GM12875 (cell line): ENCODE results near the gene KRT5.
"Not testable (repeated sequence)": the region's sequence is repeated elsewhere in the genome, so short reads cannot be mapped to it uniquely, and the experiment has no call there.

ENCODE experiments used
- H3K4me3 ChIP-seq: one replicate; pipeline ENCODE4 v1.5.1; 2011; ENCODE audit warnings: low read depth, low read length, control low read depth
- TF ChIP-seq, protein P1 (sequence below): IDR thresholded peaks from 2 replicates; pipeline ENCODE4 v1.5.1; 2011; ENCODE audit warnings: low read depth, mild to moderate bottlenecking, control low read depth, inconsistent platforms, low read length, moderate library complexity, borderline replicate concordance; ENCODE audit not compliant: insufficient read depth

KRT5 gene

DNA sequence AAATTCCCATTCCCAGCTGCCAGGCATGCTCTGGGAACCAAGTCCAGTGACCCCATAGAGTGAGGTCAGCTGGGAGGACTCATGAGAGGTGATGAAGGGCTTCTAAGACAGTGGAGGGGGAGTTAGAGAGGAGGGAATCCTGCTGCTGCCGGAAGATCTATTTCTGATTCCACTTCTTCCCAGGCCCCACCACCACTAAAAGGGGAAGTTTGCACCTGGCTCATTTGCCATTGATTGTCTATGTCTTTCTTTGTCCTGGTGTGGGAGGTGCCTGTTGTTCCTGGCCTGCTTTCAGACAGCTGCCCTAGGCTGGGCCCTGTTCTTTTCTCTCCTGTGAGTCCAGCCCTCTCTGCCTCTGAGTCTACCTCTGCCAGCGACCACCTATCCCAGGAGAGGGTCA lies 24.1 kb downstream of the KRT5 start:
- H3K4me3 ChIP-seq, result no peak overlapping the region
- TF ChIP-seq, protein P1, sequence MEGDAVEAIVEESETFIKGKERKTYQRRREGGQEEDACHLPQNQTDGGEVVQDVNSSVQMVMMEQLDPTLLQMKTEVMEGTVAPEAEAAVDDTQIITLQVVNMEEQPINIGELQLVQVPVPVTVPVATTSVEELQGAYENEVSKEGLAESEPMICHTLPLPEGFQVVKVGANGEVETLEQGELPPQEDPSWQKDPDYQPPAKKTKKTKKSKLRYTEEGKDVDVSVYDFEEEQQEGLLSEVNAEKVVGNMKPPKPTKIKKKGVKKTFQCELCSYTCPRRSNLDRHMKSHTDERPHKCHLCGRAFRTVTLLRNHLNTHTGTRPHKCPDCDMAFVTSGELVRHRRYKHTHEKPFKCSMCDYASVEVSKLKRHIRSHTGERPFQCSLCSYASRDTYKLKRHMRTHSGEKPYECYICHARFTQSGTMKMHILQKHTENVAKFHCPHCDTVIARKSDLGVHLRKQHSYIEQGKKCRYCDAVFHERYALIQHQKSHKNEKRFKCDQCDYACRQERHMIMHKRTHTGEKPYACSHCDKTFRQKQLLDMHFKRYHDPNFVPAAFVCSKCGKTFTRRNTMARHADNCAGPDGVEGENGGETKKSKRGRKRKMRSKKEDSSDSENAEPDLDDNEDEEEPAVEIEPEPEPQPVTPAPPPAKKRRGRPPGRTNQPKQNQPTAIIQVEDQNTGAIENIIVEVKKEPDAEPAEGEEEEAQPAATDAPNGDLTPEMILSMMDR, result no peak

DNA sequence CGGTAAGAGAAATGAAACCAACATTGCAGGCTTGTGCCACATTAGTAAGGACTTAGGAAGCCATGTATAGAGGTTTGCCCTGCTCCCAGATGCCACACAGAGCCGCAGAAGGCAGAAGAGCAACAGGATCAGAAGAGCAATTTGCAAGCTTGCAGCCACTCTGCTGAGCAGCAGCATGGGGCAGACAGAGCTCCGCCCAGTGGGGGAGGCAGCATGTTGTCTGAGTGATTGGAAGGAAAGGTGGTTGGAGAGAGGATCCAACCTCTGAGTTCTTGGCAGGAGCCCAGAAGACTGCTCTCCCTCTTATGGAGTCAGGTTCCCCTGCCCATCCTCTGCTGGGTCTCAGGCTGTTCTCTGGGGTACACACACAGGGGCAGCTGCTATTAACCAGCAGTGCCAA lies 24.8 kb downstream of the KRT5 start:
- no peak overlapping the region for H3K4me3 ChIP-seq
- TF ChIP-seq, protein P1, result no peak

DNA sequence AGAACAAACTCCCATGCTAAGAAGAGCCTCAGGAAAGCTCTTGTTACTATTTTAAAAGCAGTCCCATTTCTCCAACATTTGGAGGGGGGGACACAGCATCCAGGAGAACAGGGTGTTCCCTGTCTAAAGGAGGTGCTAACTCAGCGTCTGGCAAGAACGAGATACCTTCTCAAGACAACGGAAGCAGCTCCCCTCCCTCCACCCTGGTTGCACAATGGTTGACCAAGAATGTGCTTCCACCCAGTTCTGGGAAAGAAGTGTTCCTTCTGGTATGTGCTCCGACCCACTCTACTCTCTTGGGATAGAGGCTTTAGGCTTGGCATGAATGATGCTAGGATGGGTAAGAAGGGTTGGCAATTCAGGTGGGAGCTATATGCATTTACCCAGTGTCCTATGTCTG lies 25.7 kb downstream of the KRT5 start:
- no peak overlapping the region for H3K4me3 ChIP-seq
- TF ChIP-seq, protein P1, result no peak

DNA sequence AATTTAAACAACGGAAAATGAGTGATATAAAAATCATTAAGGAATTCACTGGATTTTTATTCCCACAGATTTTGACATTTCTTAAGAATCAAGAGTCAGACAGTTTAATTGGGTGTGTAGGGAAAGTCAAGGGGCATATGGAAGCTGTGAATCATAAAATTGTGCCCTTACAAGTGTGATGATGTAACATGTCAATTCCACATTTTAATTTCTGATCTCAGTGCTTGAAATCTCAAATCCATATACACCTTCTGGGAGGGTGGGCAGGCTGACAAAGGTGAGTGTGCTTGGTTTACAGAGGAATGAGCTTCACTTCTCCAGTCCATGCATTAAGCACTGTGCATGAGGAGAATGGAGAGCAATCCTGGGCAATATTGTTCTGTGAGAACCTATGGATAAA lies 26.1 kb downstream of the KRT5 start:
- no peak overlapping the region for H3K4me3 ChIP-seq
- TF ChIP-seq, protein P1, result no peak

DNA sequence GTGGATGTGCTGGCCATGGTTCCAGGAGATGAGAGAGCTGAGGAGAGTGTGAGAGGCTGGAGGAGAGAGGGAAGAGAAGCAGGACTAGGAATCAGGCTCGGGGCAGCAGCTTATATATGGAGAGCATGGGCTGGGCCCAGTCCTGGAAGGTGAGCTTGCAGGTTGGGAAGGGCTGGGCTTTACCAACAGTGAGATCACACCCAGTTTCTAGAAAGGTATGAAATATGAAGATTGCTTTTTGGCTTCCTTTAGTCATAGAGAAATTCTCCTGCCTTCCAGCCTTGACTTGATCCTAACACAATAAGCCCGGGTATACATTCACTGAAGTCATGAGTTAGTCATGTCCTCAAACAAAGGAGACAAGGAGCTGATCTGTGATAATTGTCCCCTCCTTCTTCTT lies 27.0 kb downstream of the KRT5 start, which contains the start of gene KRT6A:
TSS of gene KRT6A (minus strand) at position 86 of the 400 bp plus-strand sequence. CDS start at position 17, 69 bp downstream.
- H3K4me3 ChIP-seq, result no peak within 1 kb of the TSS
- TF ChIP-seq, protein P1, result no peak

DNA sequence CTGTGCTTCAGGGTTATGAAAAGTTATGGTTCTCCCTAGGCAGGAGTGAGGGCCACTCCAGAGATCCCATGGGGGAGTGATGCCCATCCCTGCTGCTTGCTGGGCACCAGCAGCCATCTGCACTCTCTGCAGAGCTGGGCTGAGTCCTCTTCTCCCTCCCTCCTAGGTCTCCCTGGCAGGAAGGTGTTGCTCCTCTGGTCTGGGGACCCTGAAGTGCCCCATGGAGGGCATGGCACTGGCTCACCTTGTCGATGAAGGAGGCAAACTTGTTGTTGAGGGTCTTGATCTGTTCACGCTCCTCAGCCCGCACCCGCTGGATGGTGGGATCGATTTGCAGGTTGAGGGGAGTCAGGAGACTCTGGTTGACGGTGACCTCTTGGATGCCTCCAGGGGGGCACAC lies 27.8 kb downstream of the KRT5 start:
- H3K4me3 ChIP-seq, result not testable (repeated sequence)

DNA sequence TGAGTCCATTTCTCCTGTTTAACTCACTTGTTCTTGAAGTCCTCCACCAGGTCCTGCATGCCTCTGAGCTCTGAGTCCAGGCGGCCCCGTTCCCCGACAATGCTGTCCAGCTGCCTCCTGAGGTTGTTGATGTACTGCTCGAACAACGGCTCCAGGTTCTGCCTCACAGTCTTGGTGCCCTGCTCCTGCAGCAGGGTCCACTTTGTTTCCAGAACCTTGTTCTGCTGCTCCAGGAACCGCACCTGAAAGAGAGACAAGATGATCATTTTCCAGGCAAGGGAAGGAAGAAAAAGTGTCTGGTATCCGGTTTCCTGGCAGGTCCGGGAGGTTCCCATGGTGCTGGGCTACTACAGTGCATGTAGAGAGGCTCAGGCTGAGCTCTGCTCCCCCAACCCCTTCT lies 28.7 kb downstream of the KRT5 start:
- H3K4me3 ChIP-seq, result not testable (repeated sequence)

DNA sequence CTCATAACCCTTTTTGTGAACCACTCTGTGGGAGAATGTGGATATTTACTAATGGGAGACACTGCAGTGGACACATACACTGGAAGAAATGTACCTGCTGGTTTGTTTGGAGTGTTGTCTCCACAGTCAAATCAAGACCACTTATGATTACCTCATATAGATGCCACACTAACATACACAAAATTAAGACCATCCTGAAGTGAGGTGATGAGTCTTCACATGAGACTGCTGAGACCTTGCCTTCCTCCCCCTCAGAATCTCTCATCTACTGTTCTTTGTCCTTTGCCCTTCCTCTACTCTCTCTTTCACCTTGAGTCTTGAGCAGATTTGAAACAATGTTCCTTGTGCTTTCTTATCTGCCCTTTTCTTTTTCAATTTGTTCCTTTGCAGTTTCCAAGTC lies 31.5 kb downstream of the KRT5 start:
- no peak overlapping the region for H3K4me3 ChIP-seq
- TF ChIP-seq, protein P1, result no peak

DNA sequence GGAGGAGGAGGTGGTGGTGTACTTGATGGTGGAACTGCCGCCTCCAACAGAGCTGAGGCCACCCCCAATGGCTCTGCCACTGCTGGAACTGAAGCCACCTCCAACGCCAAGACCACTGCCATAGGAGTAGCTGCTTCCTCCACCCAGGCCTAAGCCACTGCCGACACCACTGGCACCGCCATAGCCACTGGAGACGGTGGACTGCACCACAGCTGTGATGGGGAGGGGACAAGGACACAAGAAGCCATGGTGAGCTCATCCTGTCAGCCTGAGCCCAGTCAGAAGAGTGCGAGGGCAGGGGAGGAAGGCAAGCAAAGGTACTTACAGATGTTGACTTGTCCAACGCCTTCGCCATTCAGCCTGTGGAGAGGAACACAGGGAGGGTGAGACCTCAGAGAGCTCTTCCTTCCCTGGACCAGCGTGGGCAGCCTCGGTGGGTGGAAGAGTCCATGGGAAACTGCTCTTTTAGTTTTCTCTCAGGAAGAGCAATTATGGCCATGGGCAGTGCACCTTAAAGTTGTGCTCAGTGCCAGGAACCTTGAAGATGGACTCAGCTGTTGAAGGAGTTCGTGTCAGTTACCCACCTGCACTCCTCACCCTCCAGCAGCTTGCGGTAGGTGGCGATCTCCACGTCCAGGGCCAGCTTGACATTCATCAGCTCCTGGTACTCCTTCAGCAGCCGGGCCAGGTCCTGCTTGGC lies 32.3 kb downstream of the KRT5 start:
- H3K4me3 ChIP-seq, result not testable (repeated sequence)
